Measurements from ENCODE around the gene PLK5.

GRCh38 chr19:1507192-1507660 lies 16.7 kb upstream of the PLK5 start:
- TF ChIP-seq CTCF (IDR thresholded peaks at IDR 0.05; ENCODE audit: insufficient read depth, low read length) (no peak), POLR2AphosphoS5 (IDR thresholded peaks at IDR 0.05; ENCODE audit: low read depth) (no peak)

Data from HL-60 (cell line).